Sigmoid colon (tissue), 7 donors: ENCODE results near the gene ELF1. TPM values are rescaled to one million over a fixed set of nuclear protein-coding genes. Genes with fewer than 3 reads are reported as not detected.
"Not testable (repeated sequence)": the region's sequence is repeated elsewhere in the genome, so short reads cannot be mapped to it uniquely, and the experiment has no call there.

Source experiments
- DNase-seq: peaks from one replicate; pipeline ENCODE4 v3.0.0-alpha.2; 2019
- H3K27ac ChIP-seq, 4 donors: fragments of 200-600 bp; sonication (generic); one replicate each; pipeline ENCODE4 v1.5.1; 2016 to 2019; ENCODE audit warnings: mild to moderate bottlenecking in 1 of 4
- H3K27me3 ChIP-seq, 3 donors: fragments of 200-600 bp; sonication (generic); one replicate each; pipeline ENCODE4 v1.5.1; 2019; ENCODE audit warnings: mild to moderate bottlenecking in 1 of 3
- H3K36me3 ChIP-seq, 4 donors: fragments of 200-600 bp; sonication (generic); one replicate each; pipeline ENCODE4 v1.5.1; 2016 to 2019
- H3K4me1 ChIP-seq, 4 donors: fragments of 200-600 bp; sonication (generic); one replicate each; pipeline ENCODE4 v1.5.1; 2017 to 2019
- H3K4me3 ChIP-seq, 4 donors: fragments of 200-600 bp; sonication (generic); one replicate each; pipeline ENCODE4 v1.5.1; 2017 to 2019; ENCODE audit warnings: mild to moderate bottlenecking in 2 of 4, moderate library complexity in 1 of 4
- H3K9me3 ChIP-seq, 4 donors: fragments of 200-600 bp in 3 of 4; sonication (generic) in 3 of 4; one replicate each; pipeline versions ENCODE4 v1.5.1 to v1.6.1; 2013 to 2019
- EP300 ChIP-seq, 4 donors: sonication (generic); formaldehyde crosslinking; IDR thresholded peaks; one replicate each; pipeline ENCODE4 v1.6.1; 2017; ENCODE audit warnings: antibody characterized with exemption in 4 of 4
- POLR2A ChIP-seq, 2 donors: fragments of 450-650 bp; IDR thresholded peaks; one replicate each; pipeline ENCODE4 v1.6.1; 2016; ENCODE audit warnings: antibody characterized with exemption in 2 of 2, mild to moderate bottlenecking in 2 of 2, moderate library complexity in 2 of 2
- POLR2AphosphoS5 ChIP-seq, 4 donors: sonication (generic); formaldehyde crosslinking; IDR thresholded peaks; one replicate each; pipeline ENCODE4 v1.6.1; 2017; ENCODE audit warnings: antibody characterized with exemption in 4 of 4
- WGBS, 2 donors: extraction: QIAGEN DNeasy Blood & Tissue Kit; methylation state at CpG; one replicate each; pipeline ENCODE4 v1.1.7; 2013; 5-methylcytosine and 5-hydroxymethylcytosine counted together
- intact Hi-C: fragments of 100-400 bp; cut with DNase I; formaldehyde crosslinking; loops from one replicate; pipeline ENCODE4 v1.15.1; 2023
- polyA plus RNA-seq, 3 donors: library from polyadenylated mRNA; stranded (reverse); fragments of 200-250 nt; gene quantifications; one replicate each; pipeline ENCODE4 v1.2.3, GENCODE V29; 2013
- total RNA-seq, 4 donors: library from RNA; depleted of rRNA; stranded (reverse); fragments of >200 nt; gene quantifications; one replicate each; pipeline ENCODE4 v1.1.0, GENCODE V29; 2016
- TF ChIP-seq, protein P1 (sequence below), 4 experiments: fragments of 450-650 bp in 3 of 4; fragments of 200-600 bp in 1 of 4; IDR thresholded peaks; one replicate each; pipeline ENCODE4 v1.5.1; 2016 to 2019; ENCODE audit warnings: antibody characterized with exemption in 4 of 4, mild to moderate bottlenecking in 3 of 4, moderate library complexity in 2 of 4
- donor health status: healthy with polysubstance abuse.
- donor health status: Bipolar disorder and iron deficiency.
- donor health status: healthy.

The ELF1 gene
- total and polyA plus RNA-seq, 7 donors, result 31.8 to 68.5 (median 47.4) TPM

DNA sequence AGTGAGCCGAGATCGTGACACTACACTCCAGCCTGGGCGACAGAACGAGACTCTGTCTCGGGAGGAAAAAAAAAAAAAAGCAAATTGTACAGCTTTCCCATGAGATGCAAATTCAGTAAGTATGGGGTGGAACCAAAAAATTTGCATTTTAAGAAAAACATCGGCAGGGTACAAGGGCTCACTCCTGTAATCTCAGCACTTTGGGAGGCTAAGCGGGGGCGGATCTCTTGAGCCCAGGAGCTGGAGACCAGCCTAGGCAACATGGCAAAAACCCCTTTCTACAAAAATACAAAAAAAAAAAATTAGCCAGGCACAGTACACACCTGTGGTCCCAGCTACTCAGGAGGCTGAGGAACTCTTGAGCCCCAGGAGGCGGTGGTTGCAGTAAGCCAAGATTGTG is 91.2 kb downstream of the ELF1 start:
- TF ChIP-seq POLR2AphosphoS5 (IDR thresholded peaks at IDR 0.05) (no peak), EP300 (IDR thresholded peaks at IDR 0.05) (no peak), POLR2A (IDR thresholded peaks at IDR 0.05) (no peak)
- TF ChIP-seq, protein P1, sequence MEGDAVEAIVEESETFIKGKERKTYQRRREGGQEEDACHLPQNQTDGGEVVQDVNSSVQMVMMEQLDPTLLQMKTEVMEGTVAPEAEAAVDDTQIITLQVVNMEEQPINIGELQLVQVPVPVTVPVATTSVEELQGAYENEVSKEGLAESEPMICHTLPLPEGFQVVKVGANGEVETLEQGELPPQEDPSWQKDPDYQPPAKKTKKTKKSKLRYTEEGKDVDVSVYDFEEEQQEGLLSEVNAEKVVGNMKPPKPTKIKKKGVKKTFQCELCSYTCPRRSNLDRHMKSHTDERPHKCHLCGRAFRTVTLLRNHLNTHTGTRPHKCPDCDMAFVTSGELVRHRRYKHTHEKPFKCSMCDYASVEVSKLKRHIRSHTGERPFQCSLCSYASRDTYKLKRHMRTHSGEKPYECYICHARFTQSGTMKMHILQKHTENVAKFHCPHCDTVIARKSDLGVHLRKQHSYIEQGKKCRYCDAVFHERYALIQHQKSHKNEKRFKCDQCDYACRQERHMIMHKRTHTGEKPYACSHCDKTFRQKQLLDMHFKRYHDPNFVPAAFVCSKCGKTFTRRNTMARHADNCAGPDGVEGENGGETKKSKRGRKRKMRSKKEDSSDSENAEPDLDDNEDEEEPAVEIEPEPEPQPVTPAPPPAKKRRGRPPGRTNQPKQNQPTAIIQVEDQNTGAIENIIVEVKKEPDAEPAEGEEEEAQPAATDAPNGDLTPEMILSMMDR (IDR thresholded peaks at IDR 0.05), result no peak
- intact Hi-C loops, result loop anchor here (10.0 kb wide), 1 partner anchor 267 kb away; the partner anchor contains the start of gene KBTBD7

GRCh38 chr13:40923867-40924266 is 95.2 kb downstream of the ELF1 start:
- TF ChIP-seq, protein P1 (IDR thresholded peaks at IDR 0.05), result no peak
- TF ChIP-seq POLR2AphosphoS5 (IDR thresholded peaks at IDR 0.05), result no peak
- no peak for TF ChIP-seq POLR2A (IDR thresholded peaks at IDR 0.05)
- TF ChIP-seq EP300 (IDR thresholded peaks at IDR 0.05), result no peak
- Histone ChIP-seq H3K27ac (no peak overlapping the region), H3K4me3 (no peak overlapping the region), H3K36me3 (no peaks in the 10 kb centered on the region), H3K9me3 (no peaks in the 10 kb centered on the region), H3K4me1 (peaks cover 0 to 13% (median 8%) of the 10 kb centered on the region in 4 donors), H3K27me3 (no peaks in the 10 kb centered on the region)
- intact Hi-C loops, result loop anchor here (5.0 to 10.0 kb wide), 3 partner anchors 138 to 271 kb away; partner anchors contain the start of genes KBTBD7, MRPS31 and WBP4
- DNase-seq, result no peak

More for the DNA sequence above, 91.2 kb downstream of the ELF1 start:
- Histone ChIP-seq H3K9me3 (no peaks in the 10 kb centered on the region), H3K36me3 (peaks cover 0 to 38% (median 6%) of the 10 kb centered on the region in 4 donors), H3K4me1 (no peaks in the 10 kb centered on the region), H3K4me3 (no peak overlapping the region), H3K27ac (no peak overlapping the region), H3K27me3 (no peaks in the 10 kb centered on the region)
- DNase-seq, result no peak
- WGBS, 2 donors, result 91 to 95% methylated on average over 9 of the region's 9 CpGs

- WGBS, 2 donors, result 58 to 75% methylated on average over 28 of the region's 28 CpGs
- Histone ChIP-seq H3K4me1 (peaks cover 0 to 13% (median 8%) of the 10 kb centered on the region in 4 donors), H3K9me3 (no peaks in the 10 kb centered on the region), H3K27me3 (no peaks in the 10 kb centered on the region), H3K4me3 (no peak overlapping the region), H3K36me3 (no peaks in the 10 kb centered on the region), H3K27ac (no peak overlapping the region)
- TF ChIP-seq POLR2A (IDR thresholded peaks at IDR 0.05) (no peak), POLR2AphosphoS5 (IDR thresholded peaks at IDR 0.05) (no peak), EP300 (IDR thresholded peaks at IDR 0.05) (no peak)
- TF ChIP-seq, protein P1 (IDR thresholded peaks at IDR 0.05), result no peak
- no peak for DNase-seq
- intact Hi-C loops, result loop anchor here (5.0 to 10.0 kb wide), 3 partner anchors 140 to 272 kb away; partner anchors contain the start of genes KBTBD7, MRPS31 and WBP4
Observed at GRCh38 chr13:40922437-40923040, 96.6 kb downstream of the ELF1 start.

DNA sequence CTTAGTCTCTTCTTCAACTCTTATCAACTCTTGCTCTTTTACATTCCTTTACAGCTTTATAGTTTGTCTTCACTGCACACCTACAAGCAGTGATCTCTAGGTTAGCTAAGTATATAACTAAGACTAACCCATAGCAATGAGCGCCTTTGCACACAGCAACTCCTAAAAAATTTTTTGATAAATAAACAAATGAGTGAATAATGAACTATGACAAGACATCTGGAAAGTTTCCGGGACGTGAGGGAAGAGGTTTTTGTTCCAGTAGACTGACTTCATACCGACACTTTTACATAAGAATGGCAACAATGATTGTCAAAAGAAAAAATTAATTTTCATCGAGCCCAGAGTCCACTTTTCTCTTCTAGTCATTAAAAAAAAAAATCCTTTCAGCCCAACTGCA is 98.3 kb downstream of the ELF1 start:
- Histone ChIP-seq H3K27ac (peak overlapping the region; percentile 84 to 91 (median 86)), H3K27me3 (no peaks in the 10 kb centered on the region), H3K4me1 (peaks cover 0 to 13% (median 8%) of the 10 kb centered on the region in 4 donors), H3K9me3 (no peaks in the 10 kb centered on the region), H3K36me3 (no peaks in the 10 kb centered on the region), H3K4me3 (peak overlapping the region; percentile 47 to 67 (median 64))
- WGBS, 2 donors, result 5 to 11% methylated on average over 5 of the region's 5 CpGs
- intact Hi-C loops, result loop anchor here (5.0 to 10.0 kb wide), 3 partner anchors 141 to 274 kb away; partner anchors contain the start of genes KBTBD7, MRPS31 and WBP4
- TF ChIP-seq POLR2A (IDR thresholded peaks at IDR 0.05), result no peak
- TF ChIP-seq, protein P1 (IDR thresholded peaks at IDR 0.05), result no peak
- TF ChIP-seq POLR2AphosphoS5 (IDR thresholded peaks at IDR 0.05), result no peak
- TF ChIP-seq EP300 (IDR thresholded peaks at IDR 0.05), result no peak
- DNase-seq, result no peak

DNA sequence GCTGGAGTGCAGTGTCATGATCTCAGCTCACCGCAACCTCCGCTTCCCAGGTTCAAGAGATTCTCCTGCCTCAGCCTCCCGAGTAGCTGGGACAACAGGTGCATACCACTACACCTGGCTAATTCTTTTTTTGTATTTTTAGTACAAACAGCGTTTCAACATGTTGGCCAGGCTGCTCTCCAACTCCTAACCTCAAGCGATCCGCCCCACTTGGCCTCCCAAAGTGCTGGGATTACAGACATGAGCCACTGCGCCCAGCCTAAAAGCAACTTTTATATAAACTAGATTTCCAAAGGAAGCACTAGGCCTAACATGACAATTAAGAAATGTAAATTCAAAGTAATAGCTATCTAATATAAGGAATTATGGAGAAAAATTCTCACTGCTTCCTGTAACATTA is 99.2 kb downstream of the ELF1 start:
- not testable (repeated sequence) for H3K27me3 ChIP-seq, H3K4me3 ChIP-seq, H3K36me3 ChIP-seq, DNase-seq, H3K9me3 ChIP-seq
- intact Hi-C loops, result loop anchor here (5.0 to 10.0 kb wide), 3 partner anchors 142 to 275 kb away; partner anchors contain the start of genes KBTBD7, MRPS31 and WBP4
- Histone ChIP-seq H3K27ac (peak overlapping the region in 3 of 4 donors; percentile 84 to 91 (median 85)), H3K4me1 (peaks cover 0 to 13% (median 8%) of the 10 kb centered on the region in 4 donors)
- 68 to 87% methylated on average over 7 of the region's 7 CpGs for WGBS, 2 donors
